Activated CD8-positive, alpha-beta memory T cell treated with anti-CD3 and anti-CD28 coated beads for 36 hours (primary cell): ENCODE measurements around the gene DMD. TPM values are rescaled to one million over a fixed set of nuclear protein-coding genes. Genes with fewer than 3 reads are reported as not detected.

Experiments used
- CTCF ChIA-PET: fragments of 350-600 bp; sonication (Branson Sonifier 250); formaldehyde crosslinking; loops from one replicate; lab custom pipeline; 2021; ENCODE audit warnings: antibody characterized with exemption; lab: Charles Lee
- POLR2A ChIA-PET: fragments of 350-600 bp; sonication (Branson Sonifier 250); formaldehyde crosslinking; loops from one replicate; lab custom pipeline; 2021; ENCODE audit warnings: antibody characterized with exemption; lab: Charles Lee
- total RNA-seq, 2 experiments: library from RNA; stranded (reverse); gene quantifications; one replicate each; pipeline ENCODE4 v1.2.3, GENCODE V29; 2021

DMD gene
- total RNA-seq, 2 experiments from 2014 or later: 0.06 TPM; not detected in 1

GRCh38 chrX:32893751-32894150, 317.6 kb downstream of the DMD start:
- ChIA-PET CTCF (no interaction called here), POLR2A (no interaction called here)

GRCh38 chrX:32877592-32877991, 333.8 kb downstream of the DMD start:
- CTCF ChIA-PET: no interaction called here
- POLR2A ChIA-PET: no interaction called here

- CTCF ChIA-PET: no interaction called here
Observed at GRCh38 chrX:32874839-32875238, 336.5 kb downstream of the DMD start.

GRCh38 chrX:32873786-32874185, 337.6 kb downstream of the DMD start:
- ChIA-PET POLR2A (no interaction called here), CTCF (no interaction called here)

More at GRCh38 chrX:32874839-32875238, 336.5 kb downstream of the DMD start:
- POLR2A ChIA-PET: no interaction called here

- ChIA-PET POLR2A (no interaction called here), CTCF (no interaction called here)
Observed at GRCh38 chrX:32871636-32872035, 339.7 kb downstream of the DMD start.

GRCh38 chrX:32868524-32868895, 342.8 kb downstream of the DMD start:
- CTCF ChIA-PET: no interaction called here
- POLR2A ChIA-PET: no interaction called here

DNA sequence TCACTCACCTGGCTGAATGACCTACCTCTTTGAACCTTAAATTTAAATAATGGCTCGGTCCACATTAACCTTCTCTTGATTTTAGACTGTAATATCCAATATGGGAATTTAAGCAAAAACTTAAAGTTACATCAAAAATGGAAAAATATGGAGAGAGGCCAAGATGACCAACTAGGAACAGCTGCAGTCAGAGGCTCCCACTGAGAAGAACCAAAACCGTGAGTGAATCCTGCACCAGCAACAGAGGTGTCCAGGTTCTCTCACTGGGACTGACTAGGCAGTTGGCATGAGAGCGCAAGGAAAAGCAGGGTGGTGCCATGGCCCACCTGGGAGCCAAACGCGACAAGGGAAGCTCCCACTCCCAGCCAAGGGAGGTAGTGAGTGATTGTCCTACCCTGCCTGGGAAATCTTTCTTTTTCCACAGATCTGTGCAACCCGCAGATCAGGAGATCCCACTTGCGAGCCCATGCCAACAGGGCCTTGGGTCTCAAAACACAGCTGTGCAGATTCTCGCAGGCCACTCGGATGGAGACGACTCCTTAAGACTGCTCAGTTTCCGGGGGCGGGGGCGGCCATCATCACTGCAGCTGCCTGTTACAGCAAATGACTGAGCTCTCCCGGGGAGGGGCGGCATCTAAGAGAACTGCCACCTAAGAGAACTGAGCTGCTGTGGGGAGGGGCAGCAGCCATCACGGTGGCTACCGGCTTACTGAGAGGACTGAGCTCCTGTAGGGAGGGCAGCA, 343.4 kb downstream of the DMD start:
- ChIA-PET CTCF (no interaction called here), POLR2A (no interaction called here)

GRCh38 chrX:32852203-32852602, 359.1 kb downstream of the DMD start:
- POLR2A ChIA-PET: no interaction called here

GRCh38 chrX:32851556-32851955, 359.8 kb downstream of the DMD start:
- POLR2A ChIA-PET: no interaction called here
- CTCF ChIA-PET: no interaction called here

More at GRCh38 chrX:32852203-32852602, 359.1 kb downstream of the DMD start:
- CTCF ChIA-PET: no interaction called here

GRCh38 chrX:32847921-32848320, 363.4 kb downstream of the DMD start:
- ChIA-PET CTCF (no interaction called here), POLR2A (no interaction called here)

- ChIA-PET CTCF (no interaction called here), POLR2A (no interaction called here)
Observed at GRCh38 chrX:32842053-32842452, 369.3 kb downstream of the DMD start.

- ChIA-PET POLR2A (no interaction called here), CTCF (interaction anchor here (0.7 kb wide), 1 partner anchor 338 kb away, joined by 3 read pairs; no protein-coding TSS in a partner anchor)
Observed at GRCh38 chrX:32839781-32840180, 371.6 kb downstream of the DMD start.

GRCh38 chrX:32825009-32825408, 386.3 kb downstream of the DMD start:
- ChIA-PET POLR2A (no interaction called here), CTCF (no interaction called here)

DNA sequence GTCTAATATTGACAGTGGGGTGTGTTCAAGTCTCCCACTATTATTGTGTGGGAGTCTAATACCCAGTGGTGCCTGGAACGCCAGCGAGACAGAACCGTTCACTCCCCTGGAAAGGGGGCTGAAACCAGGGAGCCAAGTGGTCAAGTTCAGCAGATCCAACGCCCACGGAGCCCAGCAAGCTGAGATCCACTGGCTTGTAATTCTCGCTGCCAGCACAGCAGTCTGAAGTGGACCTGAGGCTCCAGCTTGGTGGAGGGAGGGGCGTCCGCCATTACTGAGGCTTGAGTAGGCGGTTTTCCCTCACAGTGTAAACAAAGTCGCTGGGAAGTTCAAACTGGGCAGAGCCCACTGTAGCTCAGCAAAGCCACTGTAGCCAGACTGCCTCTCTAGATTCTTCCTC, 407.3 kb downstream of the DMD start:
- ChIA-PET CTCF (no interaction called here), POLR2A (no interaction called here)

- POLR2A ChIA-PET: no interaction called here
- CTCF ChIA-PET: no interaction called here
Observed at GRCh38 chrX:32798990-32799389, 412.4 kb downstream of the DMD start.

GRCh38 chrX:32788936-32789335, 422.4 kb downstream of the DMD start:
- CTCF ChIA-PET: no interaction called here
- POLR2A ChIA-PET: no interaction called here

DNA sequence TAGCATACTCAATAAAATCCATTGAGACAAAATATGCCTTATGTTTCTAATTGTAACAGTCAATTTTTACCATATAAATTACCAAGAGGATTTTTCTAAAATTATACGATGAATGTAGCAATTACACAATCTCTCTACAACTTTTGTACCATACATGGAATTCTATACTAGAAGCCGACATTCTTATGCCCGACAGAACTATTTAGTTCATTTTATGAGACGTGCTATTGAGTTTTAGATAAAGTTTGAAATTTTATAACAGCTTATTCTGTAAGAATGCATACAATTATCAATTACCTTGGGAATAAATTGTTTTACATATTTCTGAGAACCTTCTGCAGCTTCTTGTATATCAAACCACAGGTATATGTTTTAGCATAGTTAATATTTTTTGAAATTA, 431.2 kb downstream of the DMD start:
- POLR2A ChIA-PET: no interaction called here
- CTCF ChIA-PET: no interaction called here

DNA sequence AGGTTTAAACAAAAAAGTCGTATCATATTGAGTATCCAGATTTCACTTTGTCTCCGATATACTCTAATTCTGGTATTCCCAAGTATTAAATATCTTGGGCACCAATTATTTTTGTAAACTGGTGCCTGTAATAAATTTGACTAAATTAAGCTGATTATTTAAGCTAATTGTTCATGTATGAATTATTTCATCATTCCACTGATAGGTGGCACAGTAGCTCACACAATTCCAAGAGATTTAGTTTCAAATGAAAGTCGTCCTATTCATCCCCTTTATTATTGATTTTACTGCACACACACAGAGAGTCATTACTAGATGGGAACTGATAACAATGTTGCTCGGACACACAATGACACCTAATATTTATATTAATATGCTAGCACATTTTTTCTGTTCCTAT, 432.4 kb downstream of the DMD start:
- ChIA-PET POLR2A (no interaction called here), CTCF (no interaction called here)

DNA sequence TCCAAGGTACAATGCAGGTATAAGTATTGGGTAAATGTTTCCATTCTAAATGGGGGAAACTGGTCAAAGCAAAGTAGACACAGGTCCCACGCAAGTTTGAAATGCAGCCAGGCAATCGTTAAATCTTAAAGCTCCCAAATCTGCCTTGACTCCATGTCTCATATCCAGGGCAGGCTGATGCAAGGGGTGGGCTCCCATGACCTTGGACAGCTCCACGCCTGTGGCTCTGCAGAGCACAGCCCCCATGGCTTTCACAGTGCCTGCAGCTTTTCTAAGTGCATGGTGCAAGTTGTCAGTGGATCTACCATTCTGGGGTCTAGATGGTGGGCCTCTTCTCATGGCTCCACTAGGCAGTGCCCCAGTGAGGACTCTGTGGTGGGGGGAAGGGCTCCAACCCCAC, 436.4 kb downstream of the DMD start:
- POLR2A ChIA-PET: no interaction called here
- CTCF ChIA-PET: no interaction called here

DNA sequence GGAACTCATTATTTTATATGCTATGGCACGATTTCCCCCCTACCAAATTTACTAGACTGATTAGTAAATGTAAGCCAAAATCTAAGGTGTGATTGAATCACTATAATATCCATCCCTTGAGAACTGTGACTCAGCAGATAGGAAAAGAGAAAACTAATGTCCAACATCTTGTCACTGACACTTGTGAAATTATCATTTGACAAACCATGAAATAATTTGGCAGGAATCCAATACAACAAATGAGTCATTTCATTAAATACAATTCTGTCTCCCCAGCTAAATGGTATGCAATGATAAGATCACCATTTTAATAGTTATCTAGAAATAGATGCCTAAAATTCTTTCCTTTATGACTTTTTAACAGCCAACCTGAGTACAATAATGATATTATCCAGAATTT, 462.3 kb downstream of the DMD start:
- ChIA-PET CTCF (no interaction called here), POLR2A (no interaction called here)

GRCh38 chrX:32745323-32745722, 466.0 kb downstream of the DMD start:
- ChIA-PET CTCF (no interaction called here), POLR2A (no interaction called here)

DNA sequence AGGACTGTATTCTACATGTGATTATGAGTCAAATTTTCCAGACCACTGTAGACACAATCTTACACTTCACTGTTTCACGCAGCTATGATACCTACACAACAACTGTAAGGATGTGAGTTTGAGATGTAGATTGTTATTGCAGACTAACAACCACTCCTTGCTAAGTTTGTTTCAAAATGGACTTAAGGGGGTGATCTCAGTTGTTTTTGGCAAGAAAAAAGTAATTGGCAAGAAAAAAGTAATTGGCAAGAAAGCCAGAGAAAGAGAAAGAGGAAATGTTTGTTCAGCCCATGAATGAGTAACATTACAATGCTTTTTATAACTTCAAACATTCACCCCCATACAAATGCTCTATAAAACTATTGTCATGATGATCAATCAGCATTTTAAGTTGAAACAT, 466.4 kb downstream of the DMD start:
- ChIA-PET POLR2A (no interaction called here), CTCF (no interaction called here)
